MCF 10A (cell line): ENCODE data around the gene ADCY1. TPM values are rescaled to one million over a fixed set of nuclear protein-coding genes. Genes with fewer than 3 reads are reported as not detected.
"Not testable (repeated sequence)": the region's sequence is repeated elsewhere in the genome, so short reads cannot be mapped to it uniquely, and the experiment has no call there.

Source experiments
- BruUV-seq: library from RNA; stranded (reverse); fragments of 400-500 nt; replicated peaks from 2 replicates; lab custom pipeline; 2021; lab: Mats Ljungman, UMichigan
- CTCF ChIA-PET: fragments of 300-600 bp; sonication (Branson Sonifier 250); formaldehyde crosslinking; extraction: SDS; loops from one replicate; lab custom pipeline; 2021; ENCODE audit warnings: antibody characterized with exemption, inconsistent platforms; lab: Yijun Ruan, JAX
- POLR2A ChIA-PET: fragments of 300-600, 350-650 bp; sonication (Branson Sonifier 250); formaldehyde crosslinking; extraction: SDS; loops from one replicate; lab custom pipeline; 2020; ENCODE audit warnings: antibody characterized with exemption, inconsistent platforms; lab: Yijun Ruan, JAX
- DNase-seq: peaks from one replicate; pipeline ENCODE4 v3.0.0-alpha.2; 2018; ENCODE audit not compliant: unreplicated experiment
- H3K27ac Mint-ChIP-seq: one replicate; pipeline ENCODE4 v1.8.0; 2022; ENCODE audit warnings: mild to moderate bottlenecking, low read depth, mixed read lengths; ENCODE audit not compliant: unreplicated experiment
- H3K27me3 Mint-ChIP-seq: one replicate; pipeline ENCODE4 v1.8.0; 2022; ENCODE audit warnings: mixed read lengths; ENCODE audit not compliant: insufficient read depth, unreplicated experiment
- H3K36me3 Mint-ChIP-seq: one replicate; pipeline ENCODE4 v1.8.0; 2022; ENCODE audit warnings: mild to moderate bottlenecking, moderate library complexity, mixed read lengths; ENCODE audit not compliant: insufficient read depth, unreplicated experiment
- H3K4me1 Mint-ChIP-seq: one replicate; pipeline ENCODE4 v1.8.0; 2022; ENCODE audit warnings: mixed read lengths; ENCODE audit not compliant: insufficient read depth, unreplicated experiment
- H3K4me3 Mint-ChIP-seq: one replicate; pipeline ENCODE4 v1.8.0; 2022; ENCODE audit warnings: mild to moderate bottlenecking, moderate library complexity, mixed read lengths; ENCODE audit not compliant: unreplicated experiment
- H3K9me3 Mint-ChIP-seq: one replicate; pipeline ENCODE4 v1.8.0; 2022; ENCODE audit warnings: mixed read lengths; ENCODE audit not compliant: unreplicated experiment
- intact Hi-C: fragments of 100-400 bp; cut with micrococcal nuclease; formaldehyde crosslinking; loops from 2 replicates; pipeline ENCODE4 v1.14.1; 2022
- total RNA-seq: library from RNA; stranded (reverse); gene quantifications from 2 replicates; pipeline ENCODE4 v1.2.3, GENCODE V29; 2022
- TF ChIP-seq, protein P1 (sequence below): fragments of 200-600 bp; IDR thresholded peaks from one replicate; pipeline ENCODE4 v1.8.0; 2022; ENCODE audit warnings: antibody characterized with exemption, mild to moderate bottlenecking; ENCODE audit not compliant: unreplicated experiment

ADCY1 gene
- total RNA-seq, 1 experiment from 2014 or later: 0.61 TPM

DNA sequence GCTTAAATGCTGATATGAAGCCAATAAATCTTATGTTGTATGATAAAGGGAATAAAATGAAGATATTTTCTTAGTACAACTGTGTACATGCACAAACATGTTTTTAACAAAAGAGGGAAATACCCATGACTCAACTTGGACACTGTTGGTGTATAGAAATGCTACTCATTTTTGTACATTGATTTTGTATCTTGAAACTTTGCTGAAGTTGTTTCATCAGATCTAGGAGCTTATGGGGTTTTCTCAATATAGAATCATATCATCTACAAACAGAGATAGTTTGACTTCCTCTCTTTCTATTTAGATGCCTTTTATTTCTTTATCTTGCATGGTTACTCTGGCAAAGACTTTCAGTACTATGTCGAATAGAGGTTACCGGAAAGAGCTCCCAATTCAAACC is 25.3 kb upstream of the ADCY1 start:
- H3K4me1 Mint-ChIP-seq, POLR2A ChIA-PET, H3K4me3 Mint-ChIP-seq, CTCF ChIA-PET, H3K9me3 Mint-ChIP-seq, BruUV-seq, DNase-seq, H3K36me3 Mint-ChIP-seq, H3K27ac Mint-ChIP-seq, intact Hi-C loops: not testable (repeated sequence)
- peaks cover 16% of the 10 kb centered on the region for H3K27me3 Mint-ChIP-seq

DNA sequence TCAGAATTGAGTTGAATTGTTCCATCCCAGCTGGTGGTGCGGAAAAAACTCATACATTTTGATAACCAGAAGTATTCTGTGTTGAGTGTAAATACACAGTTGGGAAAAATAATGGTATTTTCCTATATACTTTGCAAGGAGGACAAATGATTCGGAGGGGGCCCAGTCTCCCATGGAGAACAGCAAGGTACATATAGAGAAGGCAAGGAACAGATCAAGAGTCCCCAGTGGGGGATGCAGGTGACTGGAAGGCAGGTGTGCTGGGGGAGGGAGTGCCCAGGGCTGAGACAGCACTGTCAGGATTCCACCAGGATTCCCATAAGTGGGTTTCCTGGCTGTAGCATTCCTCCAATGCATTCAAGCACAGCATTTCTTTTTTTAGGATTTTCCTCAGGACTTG is 10.8 kb upstream of the ADCY1 start:
- peaks cover 83% of the 10 kb centered on the region for H3K27me3 Mint-ChIP-seq
- no peak for DNase-seq
- CTCF ChIA-PET: no interaction called here
- TF ChIP-seq, protein P1, sequence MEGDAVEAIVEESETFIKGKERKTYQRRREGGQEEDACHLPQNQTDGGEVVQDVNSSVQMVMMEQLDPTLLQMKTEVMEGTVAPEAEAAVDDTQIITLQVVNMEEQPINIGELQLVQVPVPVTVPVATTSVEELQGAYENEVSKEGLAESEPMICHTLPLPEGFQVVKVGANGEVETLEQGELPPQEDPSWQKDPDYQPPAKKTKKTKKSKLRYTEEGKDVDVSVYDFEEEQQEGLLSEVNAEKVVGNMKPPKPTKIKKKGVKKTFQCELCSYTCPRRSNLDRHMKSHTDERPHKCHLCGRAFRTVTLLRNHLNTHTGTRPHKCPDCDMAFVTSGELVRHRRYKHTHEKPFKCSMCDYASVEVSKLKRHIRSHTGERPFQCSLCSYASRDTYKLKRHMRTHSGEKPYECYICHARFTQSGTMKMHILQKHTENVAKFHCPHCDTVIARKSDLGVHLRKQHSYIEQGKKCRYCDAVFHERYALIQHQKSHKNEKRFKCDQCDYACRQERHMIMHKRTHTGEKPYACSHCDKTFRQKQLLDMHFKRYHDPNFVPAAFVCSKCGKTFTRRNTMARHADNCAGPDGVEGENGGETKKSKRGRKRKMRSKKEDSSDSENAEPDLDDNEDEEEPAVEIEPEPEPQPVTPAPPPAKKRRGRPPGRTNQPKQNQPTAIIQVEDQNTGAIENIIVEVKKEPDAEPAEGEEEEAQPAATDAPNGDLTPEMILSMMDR: no peak
- POLR2A ChIA-PET: interaction anchor here (0.6 kb wide), 1 partner anchor 35 kb away, joined by 3 read pairs; no protein-coding TSS in a partner anchor
- no peak overlapping the region for H3K27ac Mint-ChIP-seq
- intact Hi-C loops: no loop called here
- H3K36me3 Mint-ChIP-seq: peaks cover 6% of the 10 kb centered on the region
- no peaks in the 10 kb centered on the region for H3K4me1 Mint-ChIP-seq
- no peak overlapping the region for H3K4me3 Mint-ChIP-seq
- BruUV-seq: no TSS peak
- H3K9me3 Mint-ChIP-seq: peaks cover 9% of the 10 kb centered on the region

DNA sequence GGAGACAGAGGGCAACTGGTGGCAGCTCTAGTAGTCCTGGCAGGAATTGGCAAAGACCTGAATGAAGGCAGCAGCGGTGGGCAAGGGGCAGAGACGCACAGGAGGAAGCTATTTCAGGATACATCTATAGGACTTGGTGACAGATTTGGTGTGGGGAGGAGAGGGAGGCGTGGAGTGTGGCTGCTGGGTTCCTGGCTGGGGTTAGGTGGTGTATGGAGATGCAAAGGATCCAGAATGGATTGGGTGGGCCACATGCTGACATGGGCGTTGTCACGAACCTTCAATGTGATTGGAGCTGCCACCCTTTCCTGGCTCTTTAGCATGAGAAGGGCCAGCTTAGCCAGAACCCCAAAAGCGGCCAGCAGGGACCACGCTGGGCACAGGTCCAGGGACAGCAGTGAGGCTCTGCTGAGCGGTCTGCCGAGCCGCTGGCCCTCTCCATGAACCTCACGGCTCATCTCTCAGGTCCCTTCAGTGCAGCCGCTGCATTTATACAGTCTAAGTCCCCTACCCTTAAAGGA is 10.2 kb upstream of the ADCY1 start:
- H3K4me3 Mint-ChIP-seq: no peak overlapping the region
- H3K9me3 Mint-ChIP-seq: peaks cover 9% of the 10 kb centered on the region
- no peak for DNase-seq
- no TSS peak for BruUV-seq
- H3K27me3 Mint-ChIP-seq: peaks cover 88% of the 10 kb centered on the region
- TF ChIP-seq, protein P1: no peak
- no peaks in the 10 kb centered on the region for H3K4me1 Mint-ChIP-seq
- H3K27ac Mint-ChIP-seq: no peak overlapping the region
- intact Hi-C loops: no loop called here
- CTCF ChIA-PET: no interaction called here
- peaks cover 6% of the 10 kb centered on the region for H3K36me3 Mint-ChIP-seq
- POLR2A ChIA-PET: no interaction called here

DNA sequence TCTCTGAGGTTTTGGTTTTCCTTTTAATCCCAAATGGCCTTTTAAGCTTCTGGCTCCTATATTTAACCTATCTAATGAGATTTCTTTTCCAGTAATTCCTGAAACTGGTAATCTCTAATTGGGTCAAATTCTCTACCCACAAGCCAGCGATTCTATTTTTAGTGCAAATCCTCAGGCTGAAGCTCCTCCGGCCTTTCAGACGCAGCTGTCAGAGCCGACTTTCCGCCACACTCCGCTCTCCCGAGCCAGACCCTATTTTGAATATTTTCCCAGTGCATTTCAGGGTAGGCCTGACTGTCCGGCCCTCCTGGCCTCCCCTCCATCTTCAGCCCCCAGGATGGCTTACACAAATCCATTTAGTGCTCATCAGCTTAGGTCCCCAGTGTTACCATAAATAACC is 9.7 kb upstream of the ADCY1 start:
- BruUV-seq: no TSS peak
- ChIA-PET POLR2A (no interaction called here), CTCF (no interaction called here)
- Mint-ChIP-seq H3K4me3 (no peak overlapping the region), H3K27ac (no peak overlapping the region), H3K4me1 (no peaks in the 10 kb centered on the region), H3K36me3 (peaks cover 6% of the 10 kb centered on the region), H3K27me3 (peaks cover 92% of the 10 kb centered on the region), H3K9me3 (peaks cover 9% of the 10 kb centered on the region)
- DNase-seq: no peak
- intact Hi-C loops: no loop called here
- TF ChIP-seq, protein P1: no peak
